Posterior vena cava (tissue), 2 donors: ENCODE data around the gene GRK7. TPM values are rescaled to one million over a fixed set of nuclear protein-coding genes. Genes with fewer than 3 reads are reported as not detected.

ENCODE experiments used
- DNase-seq: peaks from one replicate; pipeline ENCODE4 v3.0.0-alpha.2; 2020; ENCODE audit warnings: low spot score
- intact Hi-C, 2 donors: fragments of 100-400 bp; cut with DNase I; formaldehyde crosslinking; loops; one replicate each; pipeline versions ENCODE4 v1.14.1 to v1.14.2; 2022 to 2023
- total RNA-seq, 2 donors: library from RNA; stranded (reverse); fragmentation: NEBNext Ultra II Directional; extraction: Animal tissue kit (Norgen Biotek cat#: 25700); gene quantifications; one replicate each; pipeline ENCODE4 v1.2.1, GENCODE V29; 2021
- donor health status: DM: yes; HTN: yes; CAD: no.
- donor health status: DM: yes; HTN: yes; CAD: no.

GRK7 gene
- total RNA-seq, 2 donors from 2014 or later, result 0.14 TPM; not detected in 1

DNA sequence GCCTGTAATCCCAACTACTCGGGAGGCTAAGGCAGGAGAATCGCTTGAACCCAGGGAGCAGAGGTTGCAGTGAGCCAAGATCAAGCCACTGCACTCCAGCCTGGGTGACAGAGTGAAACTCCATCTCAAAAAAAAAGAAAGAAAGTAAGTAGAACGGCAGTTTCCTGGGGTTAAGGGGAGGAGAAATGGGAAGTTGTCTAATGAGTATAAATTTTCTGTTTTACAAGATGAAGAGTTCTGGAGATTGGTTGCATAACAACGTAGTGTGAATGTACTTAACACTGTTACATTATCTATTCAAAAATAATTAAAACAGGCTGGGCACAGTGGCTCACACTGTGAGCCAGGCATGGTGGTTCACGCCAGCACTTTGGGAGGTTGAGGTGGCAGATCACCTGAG lies 45.4 kb downstream of the GRK7 start:
- intact Hi-C loops, result loop anchor here in 1 of 2 donors (5.0 kb wide), 1 partner anchor 581 kb away; no protein-coding TSS in a partner anchor
- no peak for DNase-seq

DNA sequence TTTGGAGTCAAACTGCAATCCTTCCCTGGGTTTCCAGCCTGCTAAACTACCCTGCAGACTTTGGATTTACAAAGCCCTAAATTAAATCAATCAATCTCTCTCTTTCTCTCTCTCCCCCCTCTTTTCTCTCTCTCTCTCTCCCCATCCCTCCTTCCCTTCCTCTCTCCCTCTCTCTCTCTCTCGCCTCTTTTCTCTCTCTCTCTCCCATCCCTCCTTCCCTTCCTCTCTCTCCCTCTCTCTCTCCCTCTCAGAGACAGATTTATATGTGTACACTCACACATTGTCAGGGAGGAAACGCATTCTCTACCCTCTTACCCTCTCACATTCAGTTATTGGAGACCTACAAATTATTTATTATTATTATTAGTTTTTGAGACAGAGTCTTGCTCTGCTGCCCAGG lies 47.0 kb downstream of the GRK7 start:
- no peak for DNase-seq
- intact Hi-C loops, result no loop called here

DNA sequence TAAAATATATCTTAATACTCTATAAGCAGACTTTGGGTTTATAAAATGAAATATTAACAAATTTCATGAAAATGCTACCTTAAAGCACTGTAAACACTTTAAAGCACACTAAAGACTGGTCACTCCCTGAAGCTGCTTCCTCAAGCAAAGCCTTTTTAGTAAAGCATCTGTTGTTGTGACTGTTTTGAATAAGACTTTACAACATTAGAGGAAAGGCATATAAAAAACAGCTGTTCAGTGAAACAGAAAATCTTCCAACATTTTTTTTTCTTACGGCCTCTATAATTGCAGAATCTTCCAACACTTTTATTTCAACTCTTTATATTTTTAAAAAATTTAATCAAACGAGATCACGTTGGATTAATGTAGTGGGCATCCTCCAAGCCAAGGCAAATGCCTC lies 48.1 kb downstream of the GRK7 start:
- DNase-seq, result no peak
- intact Hi-C loops, result no loop called here

DNA sequence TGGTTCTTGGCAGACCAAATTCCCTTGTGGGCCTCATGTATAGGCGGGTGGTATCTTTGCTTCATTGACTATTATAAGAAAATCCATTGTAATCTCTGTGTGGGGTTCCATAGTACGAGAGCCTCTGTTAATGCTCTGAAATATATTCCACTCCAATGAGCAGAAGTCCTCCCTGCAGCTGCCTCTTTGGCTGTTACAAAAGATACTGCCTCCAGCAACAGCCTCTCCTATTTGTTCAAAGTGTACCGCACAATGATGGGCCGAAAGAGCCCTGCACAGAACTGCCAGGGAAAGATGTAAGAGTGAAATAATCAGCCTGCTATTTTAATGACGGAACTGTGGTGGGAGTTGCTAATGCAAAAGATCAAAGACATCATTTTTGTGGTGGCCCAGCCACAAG lies 48.9 kb downstream of the GRK7 start:
- no peak for DNase-seq
- intact Hi-C loops, result no loop called here

DNA sequence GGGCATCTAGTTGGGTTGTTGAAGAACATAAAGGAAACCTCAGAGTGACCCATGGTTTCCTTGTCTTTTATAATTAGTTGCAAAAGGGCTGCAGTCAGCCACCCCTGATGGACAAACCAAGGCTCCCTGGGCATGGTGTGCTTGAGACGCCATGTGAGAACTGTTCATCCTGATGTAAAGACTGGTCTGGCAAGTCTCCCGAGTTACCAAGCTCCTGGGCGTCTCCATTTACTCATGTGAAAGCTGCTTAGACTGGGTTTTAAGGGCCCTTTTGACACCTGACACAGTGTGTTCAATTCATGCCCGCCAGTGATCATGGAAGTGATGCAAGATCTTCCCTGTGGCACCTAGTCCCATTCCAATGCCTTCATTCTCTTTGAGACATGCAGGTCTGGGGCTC lies 49.4 kb downstream of the GRK7 start:
- DNase-seq, result no peak
- intact Hi-C loops, result no loop called here

Other genes with a start within 250 kb of the GRK7 start
- 10 to 100 TPM; 62.4 to 73.6 TPM for gene RNF7, start 25.1 kb upstream of the GRK7 start, total RNA-seq
- gene ATP1B3, start 113.2 kb downstream of the GRK7 start, total RNA-seq, result 100 to 1,000 TPM; 119 to 127 TPM